Transverse colon (tissue), 3 donors: ENCODE results near the gene TNRC6C.
"Not testable (repeated sequence)": the region's sequence is repeated elsewhere in the genome, so short reads cannot be mapped to it uniquely, and the experiment has no call there.

Experiments
- CTCF ChIP-seq, 5 experiments: fragments of 200-600 bp in 3 of 5; fragments of 450-650 bp in 2 of 5; sonication (generic) in 3 of 5; IDR thresholded peaks; 1 replicate in 2 of 5; 2 replicates in 3 of 5; pipeline ENCODE4 v1.5.1; 2016 to 2017; ENCODE audit warnings: antibody characterized with exemption in 5 of 5, inconsistent platforms in 3 of 5, mild to moderate bottlenecking in 2 of 5, moderate library complexity in 1 of 5
- EP300 ChIP-seq: sonication (generic); formaldehyde crosslinking; IDR thresholded peaks from one replicate; pipeline ENCODE4 v1.6.1; 2017; ENCODE audit warnings: antibody characterized with exemption, low read depth
- POLR2A ChIP-seq: fragments of 450-650 bp; IDR thresholded peaks from one replicate; pipeline ENCODE4 v1.6.1; 2016; ENCODE audit warnings: antibody characterized with exemption, mild to moderate bottlenecking, moderate library complexity

- not testable (repeated sequence) for TF ChIP-seq POLR2A; CTCF (IDR thresholded peaks at IDR 0.05); EP300
Observed at GRCh38 chr17:78066976-78067375, 108.5 kb downstream of the TNRC6C start.
